ENCODE measurements around the gene NFIB. TPM values are rescaled to one million over a fixed set of nuclear protein-coding genes. Genes with fewer than 3 reads are reported as not detected.

The NFIB gene
- total RNA-seq, 1 experiment from 2014 or later = 14.3 TPM

DNA sequence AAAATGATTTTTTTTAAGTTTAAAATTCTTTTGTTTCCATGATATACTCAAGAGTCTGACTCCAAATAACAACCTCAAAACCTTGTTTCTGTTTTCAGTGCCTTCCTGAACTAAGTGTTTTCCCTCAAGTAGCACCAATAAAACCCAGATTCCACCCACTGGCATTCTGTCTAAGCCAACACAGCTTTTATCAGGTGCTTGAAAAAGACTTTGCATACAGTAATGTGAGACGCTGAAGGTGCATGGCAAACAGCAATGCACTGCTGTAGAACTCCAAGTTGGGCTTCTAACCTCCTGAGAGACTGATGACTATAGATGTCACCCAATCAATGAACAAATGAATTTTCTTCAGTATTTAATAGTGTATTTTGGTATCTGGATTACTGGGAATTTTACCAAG lies 95.7 kb downstream of the NFIB start:
- Histone ChIP-seq H3K56ac (ENCODE audit: insufficient read length, low read depth, low read length) (no peak overlapping the region), H3K14ac (ENCODE audit: insufficient read depth, low read length) (no peak overlapping the region), H2BK120ac (ENCODE audit: low read depth, low read length, poor library complexity, severe bottlenecking) (no peak overlapping the region), H3K4me1 (ENCODE audit: insufficient read depth, low read length) (peaks cover 13% of the 10 kb centered on the region; the same call in 1 of the 2 replicates), H3T11ph (ENCODE audit: low read length) (no peak overlapping the region), H3K4me2 (ENCODE audit: insufficient read depth, insufficient read length, low read length) (no peak overlapping the region), H3K18ac (ENCODE audit: insufficient read length, low read depth, low read length) (no peak overlapping the region), H4K91ac (ENCODE audit: insufficient read length, low read depth, low read length) (no peak overlapping the region), H3K4ac (ENCODE audit: low read depth, low read length) (no peak overlapping the region), H2AFZ (ENCODE audit: low read length) (no peak overlapping the region), H3K79me2 (ENCODE audit: insufficient read depth, low read length) (no peaks in the 10 kb centered on the region), H3K9ac (ENCODE audit: extremely low read depth, insufficient read length, low read length) (no peak overlapping the region), H4K20me1 (ENCODE audit: control insufficient read depth, insufficient read depth, insufficient read length) (no peaks in the 10 kb centered on the region), H3K23ac (ENCODE audit: insufficient read length, low read depth, low read length) (no peak overlapping the region), H2BK12ac (ENCODE audit: insufficient read length, low read depth, low read length) (no peak overlapping the region), H2BK15ac (ENCODE audit: low read depth, low read length) (no peak overlapping the region), H3K9me3 (ENCODE audit: control insufficient read depth, low read depth, low read length) (no peaks in the 10 kb centered on the region), H3K23me2 (ENCODE audit: insufficient read length, low read depth, low read length, poor library complexity, severe bottlenecking) (no peaks in the 10 kb centered on the region), H2BK5ac (ENCODE audit: insufficient read length, low read length) (no peak overlapping the region), H3K27ac (ENCODE audit: insufficient read length, low read depth, low read length) (no peak overlapping the region), H2AK5ac (ENCODE audit: insufficient read length, low read length) (no peak overlapping the region), H4K5ac (ENCODE audit: insufficient read length, low read depth, low read length) (no peak overlapping the region), H4K8ac (replicated peaks; ENCODE audit: insufficient read length, low read depth, low read length) (no peak overlapping the region), H3K79me1 (ENCODE audit: insufficient read depth, low read depth, low read length, poor library complexity, severe bottlenecking) (no peaks in the 10 kb centered on the region), H2BK20ac (ENCODE audit: low read depth, low read length, poor library complexity, severe bottlenecking) (no peak overlapping the region), H3K27me3 (ENCODE audit: insufficient read depth, low read length) (no peaks in the 10 kb centered on the region)
- H3K4me3 Mint-ChIP-seq = no peak overlapping the region
- no peak overlapping the region for H3K27ac Mint-ChIP-seq
- peaks cover 29 to 34% of the 10 kb centered on the region in 2 experiments for H3K4me1 Mint-ChIP-seq
- no peak for DNase-seq
- no peaks in the 10 kb centered on the region; a peak in 1 of 5 replicates for H3K9me3 Mint-ChIP-seq
- WGBS (ENCODE audit: extremely low coverage, insufficient read length, low lambda C conversion rate) = no CpG with 5 or more reads among the region's 1 CpG
- TF ChIP-seq, protein P1, sequence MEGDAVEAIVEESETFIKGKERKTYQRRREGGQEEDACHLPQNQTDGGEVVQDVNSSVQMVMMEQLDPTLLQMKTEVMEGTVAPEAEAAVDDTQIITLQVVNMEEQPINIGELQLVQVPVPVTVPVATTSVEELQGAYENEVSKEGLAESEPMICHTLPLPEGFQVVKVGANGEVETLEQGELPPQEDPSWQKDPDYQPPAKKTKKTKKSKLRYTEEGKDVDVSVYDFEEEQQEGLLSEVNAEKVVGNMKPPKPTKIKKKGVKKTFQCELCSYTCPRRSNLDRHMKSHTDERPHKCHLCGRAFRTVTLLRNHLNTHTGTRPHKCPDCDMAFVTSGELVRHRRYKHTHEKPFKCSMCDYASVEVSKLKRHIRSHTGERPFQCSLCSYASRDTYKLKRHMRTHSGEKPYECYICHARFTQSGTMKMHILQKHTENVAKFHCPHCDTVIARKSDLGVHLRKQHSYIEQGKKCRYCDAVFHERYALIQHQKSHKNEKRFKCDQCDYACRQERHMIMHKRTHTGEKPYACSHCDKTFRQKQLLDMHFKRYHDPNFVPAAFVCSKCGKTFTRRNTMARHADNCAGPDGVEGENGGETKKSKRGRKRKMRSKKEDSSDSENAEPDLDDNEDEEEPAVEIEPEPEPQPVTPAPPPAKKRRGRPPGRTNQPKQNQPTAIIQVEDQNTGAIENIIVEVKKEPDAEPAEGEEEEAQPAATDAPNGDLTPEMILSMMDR (conservative IDR thresholded peaks at IDR 0.05) = no peak
- H3K36me3 Mint-ChIP-seq (ENCODE audit: insufficient read depth in 1 of 3, low read depth in 3 of 3) = 0 out of 7 replicates have a peak, but pooled peaks cover 0 to 2% (median 0%) of the 10 kb centered on the region in 3 experiments
- H3K27me3 Mint-ChIP-seq (ENCODE audit: low read depth) = no peaks in the 10 kb centered on the region

All from H9 (cell line).